GM12878 (cell line): ENCODE data around the gene TGM5. TPM values are rescaled to one million over a fixed set of nuclear protein-coding genes. Genes with fewer than 3 reads are reported as not detected.

Experiments
- ATAC-seq: fragments of 200-7000 bp; cut with Tn5 transposase; 3 replicates; pipeline ENCODE4 v1.9.1; 2020; ENCODE audit warnings: mild to moderate bottlenecking, moderate library complexity
- BruUV-seq: library from RNA; stranded (reverse); fragments of 400-500 nt; replicated peaks from 2 replicates; lab custom pipeline; 2021; lab: Mats Ljungman, UMichigan
- CTCF ChIA-PET: fragments of 300-600 bp; sonication (Branson Sonifier 250); formaldehyde crosslinking; extraction: SDS; loops from one replicate; lab custom pipeline; 2021; ENCODE audit warnings: inconsistent platforms; lab: Yijun Ruan, JAX
- POLR2A ChIA-PET: fragments of 350-600 bp; formaldehyde crosslinking; extraction: SDS; loops from one replicate; lab custom pipeline; 2021; ENCODE audit warnings: inconsistent platforms; lab: Charles Lee
- RAD21 ChIA-PET: fragments of 300-600 bp; sonication (Branson Sonifier 250); formaldehyde crosslinking; loops from one replicate; lab custom pipeline; 2023; ENCODE audit warnings: antibody characterized with exemption; ENCODE audit not compliant: unreplicated experiment; lab: Charles Lee
- SMC1A ChIA-PET: fragments of 300-600 bp; sonication (Branson Sonifier 250); formaldehyde crosslinking; loops from one replicate; lab custom pipeline; 2023; ENCODE audit not compliant: unreplicated experiment, uncharacterized antibody; lab: Charles Lee
- DNase-seq: peaks from one replicate; pipeline ENCODE4 v3.0.0-alpha.2; 2011; ENCODE audit warnings: low read depth, low spot score
- FAIRE-seq: peaks from 3 replicates; lab custom pipeline; 2011; peaks lifted over from hg19 to GRCh38; lab: Jason Lieb, UNC
- H2AFZ ChIP-seq: 2 replicates; pipeline ENCODE4 v1.6.0; 2011; ENCODE audit warnings: low read depth, low read length, control low read depth; ENCODE audit not compliant: control insufficient read depth
- H3K27ac ChIP-seq: 2 replicates; pipeline ENCODE4 v1.5.1; 2011; ENCODE audit warnings: control low read depth; ENCODE audit not compliant: control insufficient read depth, insufficient read depth
- H3K27me3 ChIP-seq, 2 experiments: replicated peaks in 1 of 2; 2 replicates each; pipeline versions ENCODE4 v1.6.0 to v1.6.1; 2011; ENCODE audit warnings: low read length in 1 of 2; ENCODE audit not compliant: control insufficient read depth in 2 of 2, insufficient read depth in 2 of 2
- H3K36me3 ChIP-seq, 2 experiments: 2 replicates each; pipeline ENCODE4 v1.5.1; 2011; ENCODE audit warnings: low read length in 1 of 2; ENCODE audit not compliant: control insufficient read depth in 2 of 2, insufficient read depth in 2 of 2
- H3K4me1 ChIP-seq: 2 replicates; pipeline ENCODE4 v1.6.1; 2011; ENCODE audit warnings: mild to moderate bottlenecking, low read length, moderate library complexity, mixed read lengths; ENCODE audit not compliant: control insufficient read depth, insufficient read depth
- H3K4me2 ChIP-seq: 2 replicates; pipeline ENCODE4 v1.6.0; 2011; ENCODE audit warnings: control low read depth; ENCODE audit not compliant: control insufficient read depth, insufficient read depth
- H3K4me3 ChIP-seq: fragments of 200-600 bp; sonication (generic); 2 replicates; pipeline ENCODE4 v1.5.1; 2016
- H3K79me2 ChIP-seq: 2 replicates; pipeline ENCODE4 v1.6.0; 2011; ENCODE audit warnings: low read length; ENCODE audit not compliant: control insufficient read depth, insufficient read depth
- H3K9ac ChIP-seq: 2 replicates; pipeline ENCODE4 v1.8.0; 2011; ENCODE audit warnings: low read length, control low read depth, mixed read lengths; ENCODE audit not compliant: control insufficient read depth, insufficient read depth
- H3K9me3 ChIP-seq: replicated peaks from 3 replicates; pipeline ENCODE4 v1.5.1; 2011; ENCODE audit warnings: mild to moderate bottlenecking, low read length; ENCODE audit not compliant: control insufficient read depth, insufficient read depth
- H4K20me1 ChIP-seq: 2 replicates; pipeline ENCODE4 v1.6.0; 2011; ENCODE audit not compliant: control insufficient read depth, insufficient read depth
- POLR2A ChIP-seq: IDR thresholded peaks from 2 replicates; pipeline ENCODE4 v1.6.1; 2011; ENCODE audit warnings: low read depth, mild to moderate bottlenecking, low read length
- RELB ChIP-seq: fragments of 450-650 bp; IDR thresholded peaks from 2 replicates; pipeline ENCODE4 v1.6.1; 2017; ENCODE audit warnings: low read depth, mild to moderate bottlenecking, moderate library complexity
- WGBS: methylation state at CpG from one replicate; pipeline ENCODE4 v1.1.6; 2016; ENCODE audit warnings: low lambda C conversion rate; ENCODE audit not compliant: insufficient replicate concordance, insufficient coverage; ENCODE audit errors: missing lambda C conversion rate; 5-methylcytosine and 5-hydroxymethylcytosine counted together
- in situ Hi-C: fragments of 300-500 bp; cut with MboI; formaldehyde crosslinking; loops from 9 replicates; pipeline ENCODE4 v1.14.3; 2018; ENCODE audit warnings: mixed read lengths
- intact Hi-C: fragments of 100-400 bp; cut with micrococcal nuclease; formaldehyde crosslinking; loops from one replicate; pipeline ENCODE4 v1.14.2; 2022; ENCODE audit not compliant: unreplicated experiment
- polyA plus RNA-seq, 11 experiments: library from polyadenylated mRNA; depleted of rRNA in 4 of 11; unstranded in 6 of 11; stranded (reverse) in 5 of 11; fragments of >200 nt; fragmentation: Nextera tagmentation in 4 of 11; fragmentation: Illumina TruSeq in 1 of 11; extraction: Ambion mirVana in 4 of 11; extraction: Trizol in 1 of 11; gene quantifications; 1 replicate in 1 of 11; 2 replicates in 10 of 11; pipeline versions ENCODE4 v1.2.1 to v1.2.3, GENCODE V29; 2011 to 2016; ENCODE audit warnings: inconsistent platforms in 2 of 11, missing spikeins in 2 of 11, low read depth in 1 of 11
- total RNA-seq, 4 experiments: library from RNA; depleted of rRNA in 3 of 4; stranded (reverse); fragments of >200 nt in 3 of 4; fragmentation: Illumina TruSeq in 1 of 4; extraction: Trizol in 1 of 4; gene quantifications; 2 replicates each; pipeline versions ENCODE4 v1.2.1 to v1.2.3, GENCODE V29; 2013 to 2021

Gene TGM5
- total and polyA plus RNA-seq, 10 of the 15 experiments (the other 5 are each of a cell fraction or from before 2014, with no cell fraction given) = 4.4 to 27.1 (median 5.6) TPM

GRCh38 chr15:43196760-43197548 lies 69.8 kb downstream of the TGM5 start:
- no TSS peak for BruUV-seq
- ATAC-seq = no peak
- no peaks in the 10 kb centered on the region for H3K4me1 ChIP-seq
- ChIA-PET SMC1A (interaction anchor here (2.6 kb wide), 1 partner anchor 88 kb away, joined by 9 read pairs; no protein-coding TSS in a partner anchor), RAD21 (interaction anchor here (0.6 kb wide), 1 partner anchor 14 kb away, joined by 3 read pairs; no protein-coding TSS in a partner anchor), CTCF (interaction anchor here (0.6 to 3.7 kb wide), 2 partner anchors 28 to 137 kb away, joined by 5 to 13 read pairs; no protein-coding TSS in a partner anchor), POLR2A (interaction anchor here (0.6 kb wide), 2 partner anchors 11 to 548 kb away, joined by 3 to 4 read pairs; no protein-coding TSS in a partner anchor)
- no peaks in the 10 kb centered on the region; a peak in 1 of 4 replicates for H3K27me3 ChIP-seq
- no peak overlapping the region for H3K4me2 ChIP-seq
- intact Hi-C loops = no loop called here
- in situ Hi-C loops = no loop called here
- no peaks in the 10 kb centered on the region for H4K20me1 ChIP-seq
- TF ChIP-seq RELB (no peak), POLR2A (peak; percentile 28; the same call in 1 of the 2 replicates)
- no peak for FAIRE-seq
- H3K27ac ChIP-seq = no peak overlapping the region
- peaks cover 0 to 26% of the 10 kb centered on the region in 2 experiments; a peak in 1 of 4 replicates for H3K36me3 ChIP-seq
- H2AFZ ChIP-seq = no peak overlapping the region
- DNase-seq = no peak
- 90% methylated on average over 10 of the region's 10 CpGs for WGBS
- H3K79me2 ChIP-seq = no peaks in the 10 kb centered on the region
- no peaks in the 10 kb centered on the region; the same call in 2 of the 3 replicates for H3K9me3 ChIP-seq
- H3K4me3 ChIP-seq = no peak overlapping the region
- no peak overlapping the region for H3K9ac ChIP-seq
